ENCODE measurements around the gene ANTXR2.

Gene ANTXR2

DNA sequence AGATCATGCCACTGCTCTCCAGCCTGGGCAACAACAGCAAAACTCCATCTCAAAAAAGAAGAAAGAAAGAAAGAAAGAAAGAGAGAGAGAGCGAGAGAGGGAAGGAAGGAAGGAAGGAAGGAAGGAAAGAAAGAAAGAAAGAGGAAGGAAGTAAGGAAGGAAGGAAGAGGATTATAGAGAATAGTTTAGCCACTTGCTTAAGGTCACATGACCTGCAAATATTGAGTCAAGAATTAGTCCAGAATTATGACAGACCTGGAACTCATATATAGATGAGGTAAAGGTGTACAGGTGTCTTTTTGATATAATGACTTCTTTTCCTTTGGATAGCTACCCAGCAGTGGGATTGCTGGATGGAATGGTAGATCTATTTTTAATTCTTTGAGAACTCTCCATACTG is 25.6 kb upstream of the ANTXR2 start:
- Histone ChIP-seq H3K27me3 (ENCODE audit: control insufficient read depth, insufficient read depth, low read length) (no peaks in the 10 kb centered on the region), H3K4me1 (no peaks in the 10 kb centered on the region), H3K4me3 (ENCODE audit: low read depth, low read length) (no peak overlapping the region), H3K9ac (no peak overlapping the region), H3K79me2 (no peaks in the 10 kb centered on the region), H3K36me3 (ENCODE audit: control insufficient read depth, insufficient read depth, low read length) (no peaks in the 10 kb centered on the region), H3K9me3 (ENCODE audit: control insufficient read depth, low read length) (no peaks in the 10 kb centered on the region), H2AFZ (no peak overlapping the region), H3K4me2 (ENCODE audit: low read length) (no peak overlapping the region), H3K27ac (no peak overlapping the region)
- TF ChIP-seq CTCF (IDR thresholded peaks at IDR 0.05): no peak

DNA sequence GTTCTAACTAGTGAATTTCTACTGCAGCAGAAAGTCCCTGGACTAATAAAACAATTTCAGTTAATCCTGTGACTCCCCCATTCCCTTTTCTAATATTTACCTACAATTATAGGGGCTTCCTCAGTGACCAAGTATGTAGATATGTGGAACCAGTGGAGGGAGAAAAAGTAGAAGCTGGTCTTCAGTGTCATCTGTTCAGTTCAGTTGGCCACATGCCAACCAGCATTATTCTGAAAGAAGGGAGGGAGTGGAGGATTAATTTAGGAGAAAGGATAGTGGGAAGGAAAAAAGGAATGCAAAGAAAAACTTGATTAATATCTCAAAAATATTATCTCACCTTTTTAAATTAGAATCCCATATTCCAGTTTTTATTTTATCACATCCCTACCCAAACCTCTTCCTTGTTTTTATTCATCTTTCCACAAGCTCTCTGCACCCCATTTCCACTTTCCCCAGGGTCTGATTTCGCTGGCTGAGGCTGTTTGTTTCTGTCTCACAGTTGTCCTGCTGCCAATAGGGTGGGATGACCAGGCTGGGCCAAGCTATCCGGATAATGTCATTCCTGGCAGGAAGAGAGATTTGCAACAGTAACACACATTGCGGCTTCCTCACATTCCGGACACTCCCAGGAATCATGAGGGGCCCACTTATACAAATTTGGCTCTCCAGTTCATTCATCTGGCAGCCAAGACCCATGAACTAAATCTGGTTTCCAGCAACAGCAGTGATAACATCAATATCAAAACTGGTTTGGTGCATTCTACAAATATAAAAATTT is 24.6 kb upstream of the ANTXR2 start:
- Histone ChIP-seq H3K4me2 (ENCODE audit: low read length) (no peak overlapping the region), H3K27ac (no peak overlapping the region), H3K9ac (no peak overlapping the region), H2AFZ (no peak overlapping the region), H3K4me3 (ENCODE audit: low read depth, low read length) (no peak overlapping the region), H3K79me2 (no peaks in the 10 kb centered on the region), H3K9me3 (ENCODE audit: control insufficient read depth, low read length) (no peaks in the 10 kb centered on the region), H3K27me3 (ENCODE audit: control insufficient read depth, insufficient read depth, low read length) (no peaks in the 10 kb centered on the region), H3K36me3 (ENCODE audit: control insufficient read depth, insufficient read depth, low read length) (no peaks in the 10 kb centered on the region), H3K4me1 (no peaks in the 10 kb centered on the region)
- TF ChIP-seq CTCF (IDR thresholded peaks at IDR 0.05): no peak

GRCh38 chr4:80096175-80096850 is 23.3 kb upstream of the ANTXR2 start:
- Histone ChIP-seq H2AFZ (no peak overlapping the region), H3K9me3 (ENCODE audit: control insufficient read depth, low read length) (no peaks in the 10 kb centered on the region), H3K9ac (no peak overlapping the region), H3K4me3 (ENCODE audit: low read depth, low read length) (no peak overlapping the region), H3K27ac (no peak overlapping the region), H3K4me1 (no peaks in the 10 kb centered on the region), H3K36me3 (ENCODE audit: control insufficient read depth, insufficient read depth, low read length) (no peaks in the 10 kb centered on the region), H3K4me2 (ENCODE audit: low read length) (no peak overlapping the region), H3K27me3 (ENCODE audit: control insufficient read depth, insufficient read depth, low read length) (no peaks in the 10 kb centered on the region), H3K79me2 (no peaks in the 10 kb centered on the region)
- no peak for TF ChIP-seq CTCF (IDR thresholded peaks at IDR 0.05)

DNA sequence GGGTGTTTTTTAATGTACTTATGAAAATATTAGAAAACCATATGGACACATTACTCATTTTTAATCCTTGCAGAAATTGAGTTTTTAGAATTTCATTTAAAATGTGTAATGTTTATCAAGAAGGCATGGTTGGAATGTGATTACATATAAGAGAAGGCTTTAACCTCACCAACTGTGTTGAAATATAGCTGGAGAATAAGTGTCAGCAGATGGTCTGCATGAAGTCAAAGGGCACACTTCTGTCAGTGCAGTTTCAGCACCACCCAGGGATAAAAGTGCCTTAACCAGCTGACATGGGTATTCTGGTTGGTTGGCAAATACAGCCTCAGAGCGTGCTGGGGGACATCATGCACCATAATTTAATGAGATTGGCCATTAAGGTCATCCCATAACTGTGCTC is 21.2 kb upstream of the ANTXR2 start:
- TF ChIP-seq CTCF (IDR thresholded peaks at IDR 0.05): no peak
- H3K27me3 ChIP-seq (ENCODE audit: control insufficient read depth, insufficient read depth, low read length): no peaks in the 10 kb centered on the region
- no peak overlapping the region for H3K4me3 ChIP-seq (ENCODE audit: low read depth, low read length)
- H3K79me2 ChIP-seq: no peaks in the 10 kb centered on the region
- H3K4me2 ChIP-seq (ENCODE audit: low read length): no peak overlapping the region
- H3K4me1 ChIP-seq: no peaks in the 10 kb centered on the region
- no peaks in the 10 kb centered on the region for H3K36me3 ChIP-seq (ENCODE audit: control insufficient read depth, insufficient read depth, low read length)
- no peaks in the 10 kb centered on the region for H3K9me3 ChIP-seq (ENCODE audit: control insufficient read depth, low read length)
- H2AFZ ChIP-seq: no peak overlapping the region
- no peak overlapping the region for H3K9ac ChIP-seq
- no peak overlapping the region for H3K27ac ChIP-seq

Measured in parathyroid adenoma (tissue), 2 donors.